ENCODE results near the gene ZNF385B.
A peak's percentile ranks its signal among the peaks of the same experiment; 100 is the strongest.

Gene ZNF385B

GRCh38 chr2:179856205-179856604 lies 5.2 kb downstream of the ZNF385B start:
- DNase-seq (ENCODE audit: low read depth), result no peak

- no peak for DNase-seq (ENCODE audit: low read depth)
These were observed 5.7 kb downstream of the ZNF385B start for GRCh38 chr2:179855673-179856072.

GRCh38 chr2:179854891-179855290 lies 6.5 kb downstream of the ZNF385B start:
- no peak for DNase-seq (ENCODE audit: low read depth)

GRCh38 chr2:179853108-179853507 lies 8.3 kb downstream of the ZNF385B start:
- DNase-seq (ENCODE audit: low read depth), result no peak

- DNase-seq (ENCODE audit: low read depth), result peak; percentile 70
These were observed 11.2 kb downstream of the ZNF385B start for GRCh38 chr2:179850188-179850587.

- DNase-seq (ENCODE audit: low read depth), result no peak
These were observed 11.7 kb downstream of the ZNF385B start for GRCh38 chr2:179849719-179850118.

- no peak for DNase-seq (ENCODE audit: low read depth)
These were observed 17.9 kb downstream of the ZNF385B start for GRCh38 chr2:179843541-179843940.

- DNase-seq (ENCODE audit: low read depth), result peak; percentile 13
These were observed 18.8 kb downstream of the ZNF385B start for GRCh38 chr2:179842498-179843153.

GRCh38 chr2:179840840-179841239 lies 20.6 kb downstream of the ZNF385B start:
- DNase-seq (ENCODE audit: low read depth), result no peak

GRCh38 chr2:179837408-179837807 lies 24.0 kb downstream of the ZNF385B start:
- peak; percentile 88 for DNase-seq (ENCODE audit: low read depth)

GRCh38 chr2:179830043-179830787 lies 31.2 kb downstream of the ZNF385B start:
- no peak for DNase-seq (ENCODE audit: low read depth)

GRCh38 chr2:179826297-179826696 lies 35.1 kb downstream of the ZNF385B start:
- DNase-seq (ENCODE audit: low read depth), result no peak

GRCh38 chr2:179825494-179825893 lies 35.9 kb downstream of the ZNF385B start:
- peak; percentile 24 for DNase-seq (ENCODE audit: low read depth)

GRCh38 chr2:179824961-179825360 lies 36.5 kb downstream of the ZNF385B start:
- DNase-seq (ENCODE audit: low read depth), result no peak

GRCh38 chr2:179822540-179822939 lies 38.9 kb downstream of the ZNF385B start:
- DNase-seq (ENCODE audit: low read depth), result no peak

GRCh38 chr2:179818546-179818945 lies 42.9 kb downstream of the ZNF385B start:
- DNase-seq (ENCODE audit: low read depth), result peak; percentile 13

GRCh38 chr2:179817181-179817841 lies 44.1 kb downstream of the ZNF385B start:
- DNase-seq (ENCODE audit: low read depth), result peak; percentile 22

- no peak for DNase-seq (ENCODE audit: low read depth)
These were observed 47.4 kb downstream of the ZNF385B start for GRCh38 chr2:179814050-179814449.

GRCh38 chr2:179812501-179812900 lies 48.9 kb downstream of the ZNF385B start:
- DNase-seq (ENCODE audit: low read depth), result no peak

GRCh38 chr2:179811042-179811441 lies 50.4 kb downstream of the ZNF385B start:
- DNase-seq (ENCODE audit: low read depth), result no peak

GRCh38 chr2:179809606-179810005 lies 51.8 kb downstream of the ZNF385B start:
- no peak for DNase-seq (ENCODE audit: low read depth)

- no peak for DNase-seq (ENCODE audit: low read depth)
These were observed 56.4 kb downstream of the ZNF385B start for GRCh38 chr2:179805001-179805400.

- DNase-seq (ENCODE audit: low read depth), result no peak
These were observed 57.2 kb downstream of the ZNF385B start for GRCh38 chr2:179804206-179804605.
